Neuronal stem cell (in vitro differentiated cells): Measurements from ENCODE around the gene POLR2I. TPM values are rescaled to one million over a fixed set of nuclear protein-coding genes. Genes with fewer than 3 reads are reported as not detected.

Experiments used
- DNase-seq: peaks from one replicate; pipeline ENCODE4 v3.0.0-alpha.2; 2013; ENCODE audit warnings: low spot score
- H2AFZ ChIP-seq: one replicate; pipeline ENCODE4 v1.6.1; 2013; ENCODE audit warnings: mild to moderate bottlenecking, low read length, inconsistent platforms
- H2AK5ac ChIP-seq: 2 replicates; pipeline ENCODE4 v1.6.1; 2013; ENCODE audit warnings: low read depth, mild to moderate bottlenecking, inconsistent platforms, low read length, moderate library complexity, mixed read lengths
- H2BK120ac ChIP-seq: 2 replicates; pipeline ENCODE4 v1.6.1; 2013; ENCODE audit warnings: low read depth, mild to moderate bottlenecking, inconsistent platforms, low read length, moderate library complexity, mixed read lengths
- H2BK12ac ChIP-seq: one replicate; pipeline ENCODE4 v1.6.1; 2013; ENCODE audit warnings: low read length, inconsistent platforms
- H2BK15ac ChIP-seq: 2 replicates; pipeline ENCODE4 v1.6.1; 2013; ENCODE audit warnings: mild to moderate bottlenecking, low read length, inconsistent platforms, mixed read lengths
- H2BK5ac ChIP-seq: one replicate; pipeline ENCODE4 v1.6.1; 2013; ENCODE audit warnings: inconsistent platforms, mild to moderate bottlenecking, low read length, moderate library complexity
- H3K14ac ChIP-seq: one replicate; pipeline ENCODE4 v1.6.1; 2013; ENCODE audit warnings: low read length, inconsistent platforms
- H3K18ac ChIP-seq: 2 replicates; pipeline ENCODE4 v1.6.1; 2013; ENCODE audit warnings: low read length, inconsistent platforms
- H3K23ac ChIP-seq: 2 replicates; pipeline ENCODE4 v1.6.1; 2013; ENCODE audit warnings: low read depth, mild to moderate bottlenecking, mixed read lengths, low read length, inconsistent platforms; ENCODE audit not compliant: poor library complexity
- H3K27ac ChIP-seq: replicated peaks from 3 replicates; pipeline ENCODE4 v1.5.1; 2013; ENCODE audit warnings: low read length, inconsistent platforms
- H3K27me3 ChIP-seq, 3 experiments: 2 replicates each; pipeline ENCODE4 v1.6.1; 2013; ENCODE audit warnings: low read length in 3 of 3, mild to moderate bottlenecking in 2 of 3, inconsistent platforms in 1 of 3, low read depth in 1 of 3, mixed read lengths in 1 of 3, moderate library complexity in 1 of 3; ENCODE audit not compliant: control insufficient read depth in 3 of 3, insufficient read depth in 3 of 3
- H3K36me3 ChIP-seq, 2 donors: replicated peaks in 1 of 2; 2 replicates each; pipeline ENCODE4 v1.6.1; 2013; ENCODE audit warnings: low read length in 2 of 2; ENCODE audit not compliant: control insufficient read depth in 2 of 2, insufficient read depth in 2 of 2
- H3K4ac ChIP-seq: 2 replicates; pipeline ENCODE4 v1.6.1; 2013; ENCODE audit warnings: inconsistent platforms, mild to moderate bottlenecking, low read length, moderate library complexity
- H3K4me1 ChIP-seq, 2 donors: 1 replicate in 1 of 2; 2 replicates in 1 of 2; pipeline ENCODE4 v1.6.1; 2013; ENCODE audit warnings: low read length in 2 of 2, low read depth in 1 of 2; ENCODE audit not compliant: control insufficient read depth in 2 of 2, insufficient read depth in 1 of 2
- H3K4me2 ChIP-seq: one replicate; pipeline ENCODE4 v1.6.1; 2013; ENCODE audit warnings: mild to moderate bottlenecking, low read length, inconsistent platforms; ENCODE audit not compliant: insufficient read depth, poor library complexity, severe bottlenecking
- H3K4me3 ChIP-seq, 2 donors: 2 replicates each; pipeline ENCODE4 v1.5.1; 2013; ENCODE audit warnings: low read length in 2 of 2, mild to moderate bottlenecking in 2 of 2, inconsistent platforms in 1 of 2, moderate library complexity in 1 of 2
- H3K79me1 ChIP-seq: one replicate; pipeline ENCODE4 v1.6.1; 2013; ENCODE audit warnings: low read depth, mild to moderate bottlenecking, inconsistent platforms, low read length, moderate library complexity
- H3K9ac ChIP-seq: one replicate; pipeline ENCODE4 v1.6.1; 2013; ENCODE audit warnings: mild to moderate bottlenecking, low read depth, low read length, inconsistent platforms; ENCODE audit not compliant: poor library complexity
- H3K9me3 ChIP-seq, 2 donors: replicated peaks in 1 of 2; 2 replicates each; pipeline versions ENCODE3 to v1.6.1; 2013; ENCODE audit warnings: low read length in 2 of 2, mild to moderate bottlenecking in 2 of 2, inconsistent platforms in 1 of 2, low read depth in 1 of 2, mixed read lengths in 1 of 2, moderate library complexity in 1 of 2; ENCODE audit not compliant: control insufficient read depth in 2 of 2, insufficient read depth in 1 of 2
- H4K8ac ChIP-seq: one replicate; pipeline ENCODE4 v1.6.1; 2013; ENCODE audit warnings: low read depth, mild to moderate bottlenecking, inconsistent platforms, low read length, moderate library complexity
- H4K91ac ChIP-seq: one replicate; pipeline ENCODE4 v1.6.1; 2013; ENCODE audit warnings: low read length, low read depth, mild to moderate bottlenecking, inconsistent platforms; ENCODE audit not compliant: poor library complexity
- WGBS, 2 donors: extraction: QIAGEN DNeasy Blood & Tissue Kit; methylation state at CpG; one replicate each; pipeline ENCODE4 v1.1.7; 2013; ENCODE audit warnings: missing lambda C conversion rate in 2 of 2, mixed read lengths in 1 of 2; ENCODE audit not compliant: insufficient read length in 2 of 2, insufficient replicate concordance in 1 of 2; ENCODE audit errors: extremely low coverage in 2 of 2; 5-methylcytosine and 5-hydroxymethylcytosine counted together
- polyA plus RNA-seq, 2 experiments: library from polyadenylated mRNA; stranded (reverse); fragments of 200-250 nt; gene quantifications; one replicate each; pipeline ENCODE4 v1.2.3, GENCODE V29; 2013

Gene POLR2I
- polyA plus RNA-seq (2013, experiment 1 of 2), result 186 TPM
- 182 TPM for polyA plus RNA-seq (2013, experiment 2 of 2)

GRCh38 chr19:36114721-36115452 lies at the start of gene POLR2I:
TSS of gene POLR2I (minus strand) at chr19:36114875. CDS start at chr19:36114856, 19 bp downstream.
- Histone ChIP-seq H3K4ac (no peak within 1 kb of the TSS), H3K36me3 (peaks cover 24 to 65% of the 10 kb centered on the region in 2 donors), H4K91ac (peak within 1 kb of the TSS; percentile 97), H2AFZ (peak within 1 kb of the TSS; percentile 91), H2BK120ac (peak within 1 kb of the TSS; percentile 8), H3K14ac (peak within 1 kb of the TSS; percentile 100), H2BK12ac (no peak within 1 kb of the TSS), H3K79me1 (peaks cover 27% of the 10 kb centered on the region), H3K4me1 (peaks cover 8 to 26% of the 10 kb centered on the region in 2 donors), H4K8ac (peak within 1 kb of the TSS; percentile 74), H3K23ac (peak within 1 kb of the TSS; percentile 98), H2BK15ac (peak within 1 kb of the TSS; percentile 96), H2AK5ac (peak within 1 kb of the TSS; percentile 85), H3K4me2 (peak within 1 kb of the TSS; percentile 92), H3K9ac (peak within 1 kb of the TSS; percentile 96), H3K27me3 (peaks cover 0 to 1% (median 0%) of the 10 kb centered on the region in 3 experiments), H2BK5ac (peak within 1 kb of the TSS; percentile 84), H3K27ac (peak within 1 kb of the TSS; percentile 97), H3K9me3 (peaks cover 0 to 2% of the 10 kb centered on the region in 2 donors), H3K18ac (peak within 1 kb of the TSS; percentile 97), H3K4me3 (peak within 1 kb of the TSS; percentile 71 to 93)
- DNase-seq, result peak; percentile 100
- WGBS, 2 donors, result no CpG with 5 or more reads among the region's 60 CpGs

GRCh38 chr19:36163813-36164212 lies 49.1 kb upstream of the POLR2I start:
- Histone ChIP-seq H3K79me1 (peaks cover 3% of the 10 kb centered on the region), H3K18ac (no peak overlapping the region), H3K14ac (peak overlapping the region; percentile 56), H2AFZ (no peak overlapping the region), H2BK5ac (no peak overlapping the region), H3K23ac (no peak overlapping the region), H2AK5ac (no peak overlapping the region), H2BK120ac (no peak overlapping the region), H2BK15ac (no peak overlapping the region), H3K36me3 (peaks cover 3 to 11% of the 10 kb centered on the region in 2 donors), H4K91ac (no peak overlapping the region), H3K4me3 (no peak overlapping the region), H3K4me1 (peaks cover 0 to 5% of the 10 kb centered on the region in 2 donors), H3K9ac (no peak overlapping the region), H2BK12ac (no peak overlapping the region), H3K27ac (no peak overlapping the region), H3K27me3 (no peaks in the 10 kb centered on the region), H3K4me2 (no peak overlapping the region), H3K4ac (no peak overlapping the region), H3K9me3 (peaks cover 0 to 1% of the 10 kb centered on the region in 2 donors), H4K8ac (no peak overlapping the region)
- no CpG with 5 or more reads among the region's 12 CpGs for WGBS, 2 donors
- DNase-seq, result no peak

GRCh38 chr19:36160821-36161596 lies 46.3 kb upstream of the POLR2I start:
- Histone ChIP-seq H3K4me2 (no peak overlapping the region), H3K79me1 (peaks cover 3% of the 10 kb centered on the region), H3K23ac (no peak overlapping the region)

GRCh38 chr19:36153126-36153525 lies 38.5 kb upstream of the POLR2I start:
- H4K8ac ChIP-seq, result no peak overlapping the region
- no peak overlapping the region for H2AK5ac ChIP-seq
- H3K4me2 ChIP-seq, result no peak overlapping the region
- no peak for DNase-seq
- no peak overlapping the region for H2AFZ ChIP-seq
- H3K9ac ChIP-seq, result no peak overlapping the region
- H2BK15ac ChIP-seq, result no peak overlapping the region
- no peaks in the 10 kb centered on the region for H3K27me3 ChIP-seq
- H3K4me1 ChIP-seq, result no peaks in the 10 kb centered on the region
- H3K18ac ChIP-seq, result no peak overlapping the region
- WGBS, 2 donors, result no CpG with 5 or more reads among the region's 10 CpGs
- H4K91ac ChIP-seq, result no peak overlapping the region
- no peak overlapping the region for H2BK12ac ChIP-seq
- H3K9me3 ChIP-seq, result no peaks in the 10 kb centered on the region
- H2BK120ac ChIP-seq, result no peak overlapping the region
- peaks cover 23 to 38% of the 10 kb centered on the region in 2 donors for H3K36me3 ChIP-seq
- H3K4ac ChIP-seq, result no peak overlapping the region
- no peak overlapping the region for H3K27ac ChIP-seq
- H3K4me3 ChIP-seq, result no peak overlapping the region
- peaks cover 2% of the 10 kb centered on the region for H3K79me1 ChIP-seq
- H2BK5ac ChIP-seq, result no peak overlapping the region
- H3K14ac ChIP-seq, result no peak overlapping the region
- H3K23ac ChIP-seq, result no peak overlapping the region

More at GRCh38 chr19:36160821-36161596, 46.3 kb upstream of the POLR2I start:
- Histone ChIP-seq H2BK120ac (no peak overlapping the region), H4K91ac (no peak overlapping the region), H2BK5ac (no peak overlapping the region), H4K8ac (no peak overlapping the region), H3K27me3 (no peaks in the 10 kb centered on the region), H3K4me1 (peaks cover 0 to 5% of the 10 kb centered on the region in 2 donors), H3K36me3 (peaks cover 3 to 11% of the 10 kb centered on the region in 2 donors), H3K27ac (no peak overlapping the region), H3K9me3 (peaks cover 0 to 1% of the 10 kb centered on the region in 2 donors), H3K14ac (no peak overlapping the region), H3K9ac (no peak overlapping the region), H3K18ac (no peak overlapping the region), H2BK15ac (no peak overlapping the region), H2AK5ac (no peak overlapping the region), H2AFZ (no peak overlapping the region), H3K4ac (no peak overlapping the region), H2BK12ac (no peak overlapping the region), H3K4me3 (no peak overlapping the region)
- DNase-seq, result no peak
- WGBS, 2 donors, result no CpG with 5 or more reads among the region's 7 CpGs
